Activated CD8-positive, alpha-beta memory T cell treated with anti-CD3 and anti-CD28 coated beads, Interleukin-2, amount 10 ng/mL, durations not matched to agents 7 days and 5 days (primary cell): Measurements from ENCODE around the gene ZNF462. TPM values are rescaled to one million over a fixed set of nuclear protein-coding genes. Genes with fewer than 3 reads are reported as not detected.

ENCODE experiments used
- ATAC-seq: fragments of 150-1000 bp; cut with Tn5 transposase; one replicate; pipeline ENCODE4 v1.10.0; 2021; ENCODE audit warnings: moderate library complexity
- CTCF ChIA-PET: fragments of 350-600 bp; sonication (Branson Sonifier 250); formaldehyde crosslinking; loops from one replicate; lab custom pipeline; 2021; ENCODE audit warnings: antibody characterized with exemption; lab: Charles Lee
- DNase-seq: peaks from one replicate; pipeline ENCODE4 v3.0.0-alpha.2; 2020
- H3K27ac Mint-ChIP-seq: one replicate; pipeline ENCODE4 v1.8.0; 2021; ENCODE audit warnings: mild to moderate bottlenecking, mixed read lengths
- H3K27me3 Mint-ChIP-seq: one replicate; pipeline ENCODE4 v1.8.0; 2021; ENCODE audit warnings: mixed read lengths
- H3K36me3 Mint-ChIP-seq: one replicate; pipeline ENCODE4 v1.8.0; 2021; ENCODE audit warnings: mild to moderate bottlenecking, mixed read lengths
- H3K4me1 Mint-ChIP-seq: one replicate; pipeline ENCODE4 v1.8.0; 2021; ENCODE audit warnings: mixed read lengths
- H3K4me3 Mint-ChIP-seq: one replicate; pipeline ENCODE4 v1.8.0; 2021; ENCODE audit warnings: mild to moderate bottlenecking, moderate library complexity, mixed read lengths
- H3K9me3 Mint-ChIP-seq: one replicate; pipeline ENCODE4 v1.8.0; 2022; ENCODE audit warnings: low read depth, mixed read lengths
- total RNA-seq, 2 experiments: library from RNA; stranded (reverse); gene quantifications; one replicate each; pipeline ENCODE4 v1.2.3, GENCODE V29; 2021

The ZNF462 gene
- total RNA-seq, 2 experiments from 2014 or later, result 0.18 to 0.26 TPM

- no peak for DNase-seq
- H3K9me3 Mint-ChIP-seq, result peaks cover 17% of the 10 kb centered on the region
- no peak overlapping the region for H3K27ac Mint-ChIP-seq
- no peaks in the 10 kb centered on the region for H3K36me3 Mint-ChIP-seq
- H3K4me3 Mint-ChIP-seq, result no peak overlapping the region
- H3K27me3 Mint-ChIP-seq, result no peaks in the 10 kb centered on the region
- no peak for ATAC-seq
- CTCF ChIA-PET, result no interaction called here
- H3K4me1 Mint-ChIP-seq, result no peaks in the 10 kb centered on the region
Measured at GRCh38 chr9:106931466-106931865, 68.5 kb downstream of the ZNF462 start.

DNA sequence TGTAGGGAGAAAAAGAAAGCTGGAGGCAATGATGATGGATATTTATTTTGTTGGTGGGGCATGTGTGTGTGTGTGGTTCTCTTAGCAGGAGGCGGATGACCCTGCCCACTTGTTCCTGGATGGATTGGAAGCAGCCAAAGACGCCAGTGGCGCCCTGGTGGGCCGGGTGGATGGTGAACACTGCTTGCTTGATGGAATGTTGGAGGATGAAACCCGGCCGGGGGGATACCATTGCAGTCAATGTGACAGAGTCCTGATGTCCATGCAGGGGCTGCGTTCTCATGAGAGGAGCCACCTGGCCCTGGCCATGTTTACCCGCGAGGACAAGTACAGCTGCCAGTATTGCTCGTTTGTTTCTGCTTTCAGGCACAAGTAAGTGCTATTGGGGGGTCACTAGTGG, 69.2 kb downstream of the ZNF462 start:
- ATAC-seq, result no peak

DNA sequence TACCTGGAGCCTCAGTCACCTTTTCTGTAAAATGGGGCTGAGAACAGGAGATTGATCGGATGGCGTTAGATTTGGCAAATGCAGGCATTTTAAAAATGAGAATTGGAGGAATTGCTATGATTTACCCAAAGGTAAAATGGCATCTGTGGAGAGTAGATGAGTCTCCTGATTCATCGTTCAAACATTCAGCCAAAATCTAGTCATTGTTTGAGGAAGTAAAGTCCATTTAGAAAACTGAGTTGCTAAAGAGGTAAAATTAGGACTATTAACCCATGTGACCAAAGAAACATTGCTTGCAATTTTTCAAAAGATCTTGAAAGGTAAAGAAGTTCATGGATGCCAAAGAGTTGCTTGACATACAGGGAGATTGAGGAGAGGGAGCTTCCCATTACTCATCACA, 69.7 kb downstream of the ZNF462 start:
- Mint-ChIP-seq H3K4me1 (no peaks in the 10 kb centered on the region), H3K27me3 (no peaks in the 10 kb centered on the region), H3K9me3 (peaks cover 15% of the 10 kb centered on the region), H3K4me3 (no peak overlapping the region), H3K27ac (no peak overlapping the region), H3K36me3 (no peaks in the 10 kb centered on the region)
- ATAC-seq (no peak), DNase-seq (no peak)
- CTCF ChIA-PET, result no interaction called here

More for the DNA sequence above, 69.2 kb downstream of the ZNF462 start:
- H3K9me3 Mint-ChIP-seq, result peaks cover 16% of the 10 kb centered on the region
- H3K4me1 Mint-ChIP-seq, result no peaks in the 10 kb centered on the region
- CTCF ChIA-PET, result no interaction called here
- H3K27me3 Mint-ChIP-seq, result no peaks in the 10 kb centered on the region
- H3K4me3 Mint-ChIP-seq, result no peak overlapping the region
- H3K27ac Mint-ChIP-seq, result no peak overlapping the region
- no peak for DNase-seq
- no peaks in the 10 kb centered on the region for H3K36me3 Mint-ChIP-seq

DNA sequence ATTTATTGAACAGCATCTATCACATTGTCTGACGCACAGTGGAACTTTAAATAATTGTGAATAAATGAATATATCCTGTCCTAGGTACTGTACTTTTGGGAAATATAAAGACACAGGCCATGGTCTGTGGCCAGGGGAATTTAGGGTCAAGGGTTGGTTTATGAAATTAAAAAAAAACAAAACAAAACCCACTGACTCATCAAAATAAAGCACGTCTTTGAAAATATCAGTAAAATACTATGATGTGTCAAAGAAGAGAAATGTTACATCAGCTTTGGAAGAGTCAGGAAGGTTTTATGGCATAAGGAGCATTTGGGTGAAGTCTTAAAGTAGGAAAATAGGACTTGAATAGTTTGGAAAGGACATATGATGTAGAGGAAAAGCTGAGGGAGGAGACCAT, 70.5 kb downstream of the ZNF462 start:
- Mint-ChIP-seq H3K27me3 (no peaks in the 10 kb centered on the region), H3K4me3 (no peak overlapping the region), H3K36me3 (no peaks in the 10 kb centered on the region), H3K27ac (no peak overlapping the region), H3K4me1 (no peaks in the 10 kb centered on the region), H3K9me3 (peaks cover 11% of the 10 kb centered on the region)
- CTCF ChIA-PET, result no interaction called here
- ATAC-seq (no peak), DNase-seq (no peak)

DNA sequence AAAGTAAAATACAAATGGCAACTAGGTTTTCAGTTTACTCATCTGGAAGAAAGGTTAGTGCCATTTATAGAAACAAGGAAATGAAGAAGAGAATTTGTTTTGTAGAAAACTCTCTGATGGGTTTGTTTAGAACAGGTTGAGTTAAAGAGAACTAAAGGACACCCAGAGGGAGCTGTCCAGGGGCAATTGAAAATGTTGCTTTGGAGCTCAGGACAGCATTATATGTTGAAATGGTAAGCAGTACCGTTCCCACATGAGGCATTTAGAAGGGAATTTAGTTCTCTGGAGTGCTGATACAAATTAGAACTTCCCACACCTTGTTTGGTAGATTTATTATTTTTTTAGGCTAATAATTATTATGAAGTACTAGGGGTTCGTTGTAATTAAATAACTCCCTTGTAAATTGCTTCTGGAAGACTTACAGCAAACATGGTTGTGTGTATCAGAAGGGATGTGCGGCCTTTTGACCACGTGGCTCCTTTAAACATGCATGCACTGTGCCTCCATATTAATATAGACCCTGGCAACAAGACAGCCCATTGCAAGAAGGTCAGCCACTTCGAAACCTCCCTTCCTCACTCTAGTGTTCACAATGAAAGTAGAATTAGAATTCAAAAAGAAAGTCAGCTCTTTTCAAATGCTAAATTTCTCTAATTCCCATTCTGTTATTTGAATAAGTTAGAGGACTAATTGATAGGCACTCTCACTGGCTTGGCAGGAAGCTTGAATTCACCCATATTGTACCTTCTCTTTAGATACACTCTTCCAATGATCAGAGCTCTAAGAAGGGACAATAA, 71.7 kb downstream of the ZNF462 start:
- CTCF ChIA-PET, result no interaction called here
- Mint-ChIP-seq H3K36me3 (no peaks in the 10 kb centered on the region), H3K27me3 (no peaks in the 10 kb centered on the region), H3K9me3 (peaks cover 10% of the 10 kb centered on the region), H3K4me3 (no peak overlapping the region), H3K27ac (no peak overlapping the region), H3K4me1 (no peaks in the 10 kb centered on the region)
- ATAC-seq (no peak), DNase-seq (no peak)

- DNase-seq (no peak), ATAC-seq (no peak)
- peaks cover 7% of the 10 kb centered on the region for H3K9me3 Mint-ChIP-seq
- no peaks in the 10 kb centered on the region for H3K27me3 Mint-ChIP-seq
- H3K27ac Mint-ChIP-seq, result no peak overlapping the region
- CTCF ChIA-PET, result no interaction called here
- no peaks in the 10 kb centered on the region for H3K4me1 Mint-ChIP-seq
- H3K4me3 Mint-ChIP-seq, result no peak overlapping the region
- H3K36me3 Mint-ChIP-seq, result no peaks in the 10 kb centered on the region
Measured at GRCh38 chr9:106936680-106937079, 73.7 kb downstream of the ZNF462 start.

GRCh38 chr9:106941916-106942315, 79.0 kb downstream of the ZNF462 start:
- DNase-seq (no peak), ATAC-seq (no peak)
- no peak overlapping the region for H3K27ac Mint-ChIP-seq
- H3K27me3 Mint-ChIP-seq, result no peaks in the 10 kb centered on the region
- H3K9me3 Mint-ChIP-seq, result no peaks in the 10 kb centered on the region
- no peak overlapping the region for H3K4me3 Mint-ChIP-seq
- no peaks in the 10 kb centered on the region for H3K4me1 Mint-ChIP-seq
- CTCF ChIA-PET, result no interaction called here
- H3K36me3 Mint-ChIP-seq, result no peaks in the 10 kb centered on the region

DNA sequence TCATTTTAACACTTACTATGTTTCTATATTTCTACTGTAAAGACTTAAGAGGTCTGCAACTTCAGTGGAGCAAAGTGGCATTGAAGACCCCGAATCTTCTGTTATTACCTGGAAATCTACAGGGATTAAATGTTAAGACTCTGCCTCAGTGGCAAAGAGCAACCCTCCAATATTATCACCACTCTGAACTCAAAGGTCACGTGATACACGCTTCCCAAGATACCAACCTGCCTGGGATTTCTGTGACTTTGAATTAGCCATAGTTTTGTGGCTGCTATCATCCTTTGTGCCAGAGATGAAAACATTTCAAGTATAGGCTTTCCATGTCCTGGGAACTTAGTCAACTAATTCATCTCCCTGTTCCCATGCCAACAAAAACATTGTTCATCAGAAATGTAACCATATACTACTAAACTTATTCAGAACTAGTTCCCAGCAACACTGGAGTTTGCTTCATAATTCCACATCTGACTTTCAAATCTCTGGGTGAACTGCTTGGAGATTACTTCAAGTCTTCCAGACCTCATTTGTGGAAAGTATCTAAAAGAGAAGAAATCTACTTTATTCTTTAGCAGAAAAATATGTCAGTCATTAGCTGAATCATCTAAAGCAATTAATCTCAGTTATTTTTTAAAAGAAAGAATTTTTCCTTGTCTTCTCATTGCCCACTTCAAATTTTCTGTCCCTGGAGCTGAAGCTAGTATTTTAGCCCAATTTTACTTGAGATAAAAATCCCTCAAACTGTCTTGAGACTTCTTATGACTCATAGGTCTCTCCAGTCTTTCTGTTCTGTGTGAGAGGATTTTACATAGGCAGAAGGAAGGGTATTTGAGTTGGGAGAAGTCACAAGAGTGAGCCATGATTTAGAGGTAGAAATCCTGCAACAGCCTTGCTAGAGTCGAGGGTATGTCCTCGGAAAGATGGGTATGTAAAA, 83.0 kb downstream of the ZNF462 start:
- Mint-ChIP-seq H3K4me3 (no peak overlapping the region), H3K27me3 (no peaks in the 10 kb centered on the region), H3K27ac (no peak overlapping the region), H3K4me1 (no peaks in the 10 kb centered on the region), H3K9me3 (peaks cover 2% of the 10 kb centered on the region), H3K36me3 (no peaks in the 10 kb centered on the region)
- CTCF ChIA-PET, result no interaction called here
- DNase-seq (no peak), ATAC-seq (no peak)

DNA sequence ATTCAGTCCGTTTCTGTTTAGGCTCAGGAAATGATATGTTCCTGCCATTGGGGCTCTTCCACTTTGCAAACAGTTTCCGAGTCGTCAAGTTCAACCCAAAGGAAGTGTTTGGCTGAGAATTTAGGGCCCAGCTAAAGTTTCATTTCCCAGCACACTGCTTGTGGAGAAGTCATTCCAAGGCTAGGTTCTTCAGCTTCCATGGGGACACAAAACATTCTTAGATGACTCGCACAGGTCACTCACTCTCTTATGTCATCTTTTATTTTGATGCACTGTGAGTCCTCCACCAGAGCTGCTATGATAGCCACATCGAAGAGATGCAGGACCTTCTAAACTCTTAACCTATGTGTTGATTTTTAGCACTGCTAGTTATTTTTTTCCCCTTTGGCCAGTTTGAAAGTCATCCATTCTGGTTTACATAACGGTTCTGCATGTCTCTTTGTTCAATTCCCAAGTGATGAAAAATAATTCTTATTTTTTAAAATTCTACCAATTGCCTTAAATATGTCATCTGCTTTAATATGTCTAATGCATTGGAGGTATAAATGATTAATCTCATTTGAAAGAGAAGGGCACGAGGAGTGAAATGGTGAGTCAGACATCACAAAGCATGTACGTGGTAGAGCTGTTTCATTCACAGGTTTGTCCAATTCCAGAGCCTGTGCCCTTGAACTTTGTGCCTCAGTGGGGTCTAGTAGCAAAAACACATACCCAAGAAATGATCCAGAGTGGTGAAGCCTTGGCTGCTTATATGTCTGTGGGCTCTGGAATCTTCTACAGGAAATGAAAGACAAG, 84.3 kb downstream of the ZNF462 start:
- H3K27me3 Mint-ChIP-seq, result no peaks in the 10 kb centered on the region
- DNase-seq, result no peak
- H3K4me1 Mint-ChIP-seq, result no peaks in the 10 kb centered on the region
- ATAC-seq, result no peak
- CTCF ChIA-PET, result no interaction called here
- no peak overlapping the region for H3K4me3 Mint-ChIP-seq
- H3K9me3 Mint-ChIP-seq, result peaks cover 2% of the 10 kb centered on the region
- H3K27ac Mint-ChIP-seq, result no peak overlapping the region
- no peaks in the 10 kb centered on the region for H3K36me3 Mint-ChIP-seq

DNA sequence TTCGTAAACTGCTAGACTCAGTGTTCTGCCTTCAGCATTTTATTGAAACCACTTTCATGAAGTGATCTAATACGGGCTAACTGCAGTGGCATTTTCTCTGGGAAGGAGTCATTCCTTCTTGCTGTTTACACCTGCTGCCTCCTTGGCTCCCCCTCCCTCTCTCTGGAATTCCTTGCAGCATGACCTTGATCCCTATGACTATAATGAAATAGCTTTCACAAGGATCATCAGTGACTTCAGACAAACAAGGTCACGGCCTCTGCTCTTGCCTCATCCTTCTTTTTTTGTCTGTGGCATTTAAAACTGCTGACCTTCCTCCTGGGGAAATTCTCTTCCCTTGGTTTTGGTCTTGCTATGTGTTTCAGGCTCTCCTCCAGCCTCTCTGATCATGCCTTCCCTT, 90.2 kb downstream of the ZNF462 start:
- ATAC-seq, result no peak
- no peak overlapping the region for H3K4me3 Mint-ChIP-seq

DNA sequence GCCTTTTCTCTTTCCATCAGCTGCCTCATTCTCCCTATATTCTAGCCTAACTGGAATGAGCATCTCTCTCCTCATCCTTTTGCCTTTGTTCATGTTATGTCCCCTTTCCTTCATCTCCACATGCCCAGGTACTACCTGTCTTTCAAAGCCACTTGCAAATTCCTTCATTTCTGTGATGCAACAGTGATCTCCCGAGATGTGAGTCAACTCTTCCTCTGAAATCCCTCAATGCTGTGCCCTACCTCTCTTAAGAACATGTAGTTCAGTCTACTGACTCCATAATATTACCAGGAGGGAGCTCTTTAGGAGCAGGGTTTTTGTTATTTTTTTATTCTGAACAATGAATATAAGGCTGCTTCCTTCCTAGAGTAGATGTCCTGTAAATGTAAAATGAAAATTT, 91.6 kb downstream of the ZNF462 start:
- no peaks in the 10 kb centered on the region for H3K27me3 Mint-ChIP-seq
- CTCF ChIA-PET, result no interaction called here
- H3K36me3 Mint-ChIP-seq, result no peaks in the 10 kb centered on the region
- H3K4me3 Mint-ChIP-seq, result no peak overlapping the region
- H3K9me3 Mint-ChIP-seq, result peaks cover under 1% of the 10 kb centered on the region
- no peaks in the 10 kb centered on the region for H3K4me1 Mint-ChIP-seq
- no peak for ATAC-seq
- no peak overlapping the region for H3K27ac Mint-ChIP-seq
- no peak for DNase-seq

More for the DNA sequence above, 90.2 kb downstream of the ZNF462 start:
- peaks cover 2% of the 10 kb centered on the region for H3K9me3 Mint-ChIP-seq
- no peaks in the 10 kb centered on the region for H3K4me1 Mint-ChIP-seq
- no peaks in the 10 kb centered on the region for H3K36me3 Mint-ChIP-seq
- DNase-seq, result no peak
- CTCF ChIA-PET, result no interaction called here
- no peaks in the 10 kb centered on the region for H3K27me3 Mint-ChIP-seq
- H3K27ac Mint-ChIP-seq, result no peak overlapping the region

DNA sequence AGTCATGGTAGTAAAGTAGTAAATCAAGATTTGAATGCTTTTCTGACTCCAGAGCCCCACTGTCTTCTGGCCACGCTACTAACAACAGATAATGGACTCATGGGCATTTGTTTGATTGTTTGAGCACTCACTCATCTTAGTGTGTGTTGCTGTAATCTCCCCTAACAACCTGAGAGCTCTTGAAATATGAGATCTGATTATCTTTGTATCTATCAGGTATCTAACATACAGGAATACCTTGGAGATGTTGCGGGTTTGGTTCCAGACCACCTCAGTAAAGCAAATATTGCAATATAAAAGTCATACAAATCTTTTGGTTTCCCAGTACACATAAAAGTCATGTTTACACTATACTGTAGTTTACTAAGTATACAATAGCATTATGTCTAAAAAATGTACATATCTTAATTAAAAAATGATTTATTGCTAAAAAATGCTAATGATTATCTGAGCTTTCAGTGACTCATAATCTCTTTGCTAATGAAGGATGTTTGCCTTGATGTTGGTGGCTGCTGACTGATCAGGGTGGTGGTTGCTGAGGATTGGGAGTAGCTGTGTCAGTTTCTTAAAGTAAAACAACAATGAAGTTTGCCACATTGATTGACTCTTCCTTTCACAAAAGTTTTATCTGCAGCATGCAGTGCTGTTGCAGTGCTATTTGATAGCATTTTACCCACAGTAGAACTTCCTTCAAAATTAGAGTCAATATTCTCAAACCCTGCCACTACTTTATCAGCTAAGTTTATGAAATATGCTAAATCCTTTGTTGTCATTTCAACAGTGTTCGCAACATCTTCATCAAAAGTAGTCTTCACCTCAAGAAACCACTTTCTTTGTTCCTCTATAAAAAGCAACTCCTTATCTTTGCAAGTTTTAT, 92.2 kb downstream of the ZNF462 start:
- ATAC-seq (no peak), DNase-seq (no peak)
- H3K27me3 Mint-ChIP-seq, result no peaks in the 10 kb centered on the region
- H3K9me3 Mint-ChIP-seq, result no peaks in the 10 kb centered on the region
- CTCF ChIA-PET, result no interaction called here
- no peaks in the 10 kb centered on the region for H3K4me1 Mint-ChIP-seq
- H3K27ac Mint-ChIP-seq, result no peak overlapping the region
- H3K4me3 Mint-ChIP-seq, result no peak overlapping the region
- H3K36me3 Mint-ChIP-seq, result no peaks in the 10 kb centered on the region
